HG02610 (cell line): Measurements from ENCODE around the gene ZNF613.
"Not testable (repeated sequence)": the region's sequence is repeated elsewhere in the genome, so short reads cannot be mapped to it uniquely, and the experiment has no call there.

Source experiments
- ATAC-seq: cut with Tn5 transposase; IDR thresholded peaks from one replicate; pipeline ENCODE4 v1.9.1; 2021; ENCODE audit warnings: mild to moderate bottlenecking, moderate library complexity; ENCODE audit not compliant: unreplicated experiment

ZNF613 gene

GRCh38 chr19:51926784-51927741, at the start of gene ZNF613:
TSS of gene ZNF613 (plus strand) at chr19:51927472. CDS start at chr19:51936221, 8,749 bp downstream.
- peak; percentile 89 for ATAC-seq

DNA sequence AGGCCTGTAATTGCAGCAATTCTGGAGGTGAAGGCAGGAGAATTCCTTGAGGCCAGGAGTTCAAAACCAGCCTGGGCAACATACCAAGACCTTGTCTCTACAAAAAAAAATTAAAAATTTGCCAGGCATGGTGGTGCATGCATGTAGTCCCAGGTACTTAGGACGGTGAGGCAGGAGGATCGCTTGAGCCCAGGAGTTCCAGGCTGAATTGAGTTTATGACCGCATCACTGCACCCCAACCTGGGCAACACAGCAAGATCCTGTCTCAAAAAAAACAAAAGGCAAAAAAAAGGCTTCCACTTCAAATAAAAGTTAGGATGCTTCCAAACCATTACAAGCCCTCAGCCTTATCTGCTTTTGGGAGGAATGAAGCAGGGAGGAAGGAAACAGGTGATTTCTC, 44.8 kb upstream of the ZNF613 start:
- no peak for ATAC-seq

GRCh38 chr19:51884713-51885112, 42.6 kb upstream of the ZNF613 start:
- no peak for ATAC-seq

GRCh38 chr19:51887522-51888498, 39.5 kb upstream of the ZNF613 start, which contains the start of gene ZNF577:
TSS of gene ZNF577 (minus strand) at chr19:51887951. CDS start at chr19:51880382, 7,569 bp downstream.
- no peak for ATAC-seq

- ATAC-seq, result no peak
Observed at GRCh38 chr19:51889934-51890333, 37.3 kb upstream of the ZNF613 start.

GRCh38 chr19:51891193-51891747, 36.0 kb upstream of the ZNF613 start:
- no peak for ATAC-seq

DNA sequence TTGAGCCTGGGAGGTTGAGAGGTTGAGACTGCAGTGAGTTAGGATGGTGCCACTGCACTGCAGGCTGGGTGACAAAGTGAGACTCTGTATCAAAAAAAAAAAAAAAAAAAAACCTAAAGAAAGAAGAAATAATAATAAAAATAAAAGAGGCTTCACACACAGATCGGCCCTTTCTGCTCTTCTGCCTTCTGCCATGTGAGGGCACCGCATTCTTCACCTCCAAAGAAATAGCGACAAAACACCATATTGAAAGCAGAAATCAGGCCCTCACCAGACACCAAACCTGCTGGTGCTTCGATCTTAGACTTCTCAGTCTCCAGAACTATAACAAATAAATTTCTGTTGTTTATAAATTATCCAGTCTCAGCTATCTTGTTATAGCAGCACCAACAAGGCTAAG, 25.4 kb upstream of the ZNF613 start:
- ATAC-seq, result no peak

DNA sequence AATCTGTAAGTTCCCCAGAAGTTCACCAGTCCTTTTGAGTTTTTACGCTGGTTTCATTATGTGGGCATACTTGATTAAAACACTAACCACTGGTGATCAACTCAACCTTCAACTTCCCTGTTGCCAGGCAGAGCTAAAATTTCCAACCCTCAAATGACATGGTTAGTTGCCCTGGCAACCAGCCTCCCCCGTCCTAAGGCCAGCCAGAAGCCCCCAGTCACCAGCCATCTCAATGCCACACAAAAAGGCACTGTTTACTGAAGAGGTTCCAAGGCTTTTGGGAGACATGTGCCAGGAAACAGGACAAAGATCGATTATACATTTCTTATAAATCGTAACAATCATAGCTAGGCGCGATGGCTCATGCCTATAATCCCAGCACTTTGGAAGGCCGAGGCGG, 24.1 kb upstream of the ZNF613 start:
- no peak for ATAC-seq

- peak; percentile 74 for ATAC-seq
Observed at GRCh38 chr19:51904331-51905165, 22.7 kb upstream of the ZNF613 start, which contains the start of gene ZNF649. TSS of gene ZNF649 (minus strand) at chr19:51905017. CDS start at chr19:51900107, 4,910 bp downstream.

- no peak for ATAC-seq
Observed at GRCh38 chr19:51905206-51905605, 22.1 kb upstream of the ZNF613 start.

DNA sequence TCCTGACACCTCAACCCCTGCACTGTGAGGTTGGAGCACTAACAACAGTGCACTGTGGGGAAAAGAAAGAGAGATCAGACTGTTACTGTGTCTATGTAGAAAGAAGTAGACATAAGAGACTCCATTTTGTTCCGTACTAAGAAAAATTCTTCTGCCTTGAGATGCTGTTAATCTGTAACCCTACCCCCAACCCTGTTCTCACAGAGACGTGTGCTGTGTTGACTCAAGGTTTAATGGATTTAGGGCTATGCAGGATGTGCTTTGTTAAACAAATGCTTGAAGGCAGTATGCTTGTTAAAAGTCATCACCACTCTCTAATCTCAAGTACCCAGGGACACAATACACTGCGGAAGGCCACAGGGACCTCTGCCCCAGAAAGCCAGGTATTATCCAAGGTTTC, 21.6 kb upstream of the ZNF613 start:
- ATAC-seq, result not testable (repeated sequence)

DNA sequence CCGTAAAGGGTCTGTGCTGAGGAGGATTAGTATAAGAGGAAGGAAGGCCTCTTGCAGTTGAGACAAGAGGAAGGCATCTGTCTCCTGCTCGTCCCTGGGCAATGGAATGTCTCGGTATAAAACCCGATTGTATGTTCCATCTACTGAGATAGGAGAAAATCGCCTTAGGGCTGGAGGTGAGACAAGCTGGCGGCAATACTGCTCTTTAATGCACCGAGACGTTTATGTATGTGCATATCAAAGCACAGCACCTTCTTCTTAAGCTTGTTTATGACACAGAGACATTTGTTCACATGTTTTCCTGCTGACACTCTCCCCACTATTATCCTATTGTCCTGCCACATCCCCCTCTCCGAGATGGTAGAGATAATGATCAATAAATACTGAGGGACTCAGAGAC, 21.2 kb upstream of the ZNF613 start:
- not testable (repeated sequence) for ATAC-seq

DNA sequence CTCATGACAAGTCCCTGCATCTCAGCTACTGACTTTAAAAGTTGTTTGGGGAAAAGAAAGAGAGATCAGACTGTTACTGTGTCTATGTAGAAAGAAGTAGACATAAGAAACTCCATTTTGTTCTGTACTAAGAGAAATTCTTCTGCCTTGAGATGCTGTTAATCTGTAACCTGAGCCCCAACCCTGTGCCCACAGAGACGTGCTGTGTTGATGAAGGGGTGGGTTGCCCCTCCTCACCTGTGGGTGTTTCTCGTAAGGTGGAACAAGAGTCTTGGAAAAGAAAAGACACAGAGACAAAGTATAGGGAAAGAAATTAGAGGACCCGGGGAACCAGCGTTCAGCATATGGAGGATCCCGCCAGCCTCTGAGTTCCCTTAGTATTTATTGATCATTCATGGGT, 19.3 kb upstream of the ZNF613 start:
- ATAC-seq, result not testable (repeated sequence)

GRCh38 chr19:51915324-51915867, 11.9 kb upstream of the ZNF613 start:
- ATAC-seq, result no peak

DNA sequence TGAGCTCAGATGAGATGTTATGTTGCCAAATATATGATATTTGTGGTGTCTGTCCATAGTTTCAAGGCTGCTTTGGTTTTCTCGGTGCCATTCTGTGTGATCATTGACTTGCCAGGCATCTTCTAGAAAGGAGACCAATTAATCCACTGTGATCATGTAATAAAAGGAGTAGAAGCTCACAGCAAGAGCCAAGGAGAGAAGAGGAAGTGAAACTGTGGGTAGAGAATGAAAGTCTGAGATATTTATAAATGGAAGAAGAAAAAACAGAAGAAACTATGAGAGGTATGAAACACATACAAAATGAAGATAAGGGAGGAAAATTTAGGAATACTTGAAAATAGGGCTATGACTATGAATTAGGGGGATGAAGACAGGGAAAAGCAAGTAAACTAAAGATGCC, 11.1 kb upstream of the ZNF613 start:
- no peak for ATAC-seq

DNA sequence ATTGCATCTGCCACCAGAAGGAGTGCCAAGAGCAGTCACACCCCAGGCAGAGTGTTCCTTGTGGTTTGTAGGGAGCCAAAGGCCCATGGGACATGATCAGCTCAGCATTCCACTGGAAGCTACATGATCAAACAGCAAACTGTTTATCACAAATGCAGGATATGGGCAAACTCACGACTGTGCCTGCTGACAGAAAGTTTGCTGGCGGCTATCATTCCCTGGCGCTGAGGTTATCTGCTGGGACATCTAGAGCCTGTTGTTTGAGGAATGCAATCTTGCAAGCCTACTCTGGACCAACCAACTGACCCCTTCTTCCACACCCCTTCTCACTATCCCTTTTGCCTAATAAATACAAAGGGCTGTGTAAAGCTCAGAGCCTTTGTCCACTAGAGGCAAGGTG, 7.7 kb upstream of the ZNF613 start:
- ATAC-seq, result no peak

DNA sequence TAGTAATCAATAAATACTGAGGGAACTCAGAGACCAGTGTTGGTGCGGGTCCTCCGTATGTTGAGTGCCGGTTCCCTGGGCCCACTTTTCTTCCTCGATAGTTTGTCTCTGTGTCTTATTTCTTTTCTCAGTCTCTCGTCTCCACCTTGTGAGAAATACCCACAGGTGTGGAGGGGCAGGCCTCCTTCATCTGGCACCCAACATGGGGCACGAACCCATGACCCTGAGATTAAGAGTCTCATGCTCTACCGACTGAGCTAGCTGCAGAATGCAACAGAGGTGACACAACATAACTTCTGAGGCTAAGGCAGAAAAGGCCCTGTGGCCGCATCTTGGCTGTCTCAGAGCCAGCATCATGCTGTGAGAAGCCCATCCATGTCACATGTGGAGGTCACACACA, 5.3 kb upstream of the ZNF613 start:
- ATAC-seq, result no peak

DNA sequence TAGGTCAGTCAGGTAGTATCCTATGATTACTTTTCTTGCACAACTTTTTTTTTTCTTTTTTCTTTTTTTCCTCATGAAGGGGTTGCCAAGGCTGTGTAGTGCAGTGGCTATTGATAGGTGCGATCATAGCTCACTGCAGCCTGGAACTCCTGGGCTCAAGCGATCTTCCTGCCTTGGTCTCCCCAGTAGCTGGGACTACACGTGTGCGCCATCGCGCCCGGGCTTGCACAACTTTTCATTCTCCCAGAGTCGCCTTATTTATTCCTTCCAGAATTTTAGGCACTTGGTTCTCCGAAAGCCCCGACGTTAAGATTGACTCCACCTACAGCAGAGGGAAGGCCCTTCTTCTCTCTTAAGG, 867 bp upstream of the ZNF613 start:
- no peak for ATAC-seq

GRCh38 chr19:51927859-51928258, 587 bp downstream of the ZNF613 start:
- ATAC-seq, result no peak

- ATAC-seq, result no peak
Observed at GRCh38 chr19:51931921-51932320, 4.6 kb downstream of the ZNF613 start.
